H1 (cell line): Measurements from ENCODE around the gene ZNF385B. TPM values are rescaled to one million over a fixed set of nuclear protein-coding genes. Genes with fewer than 3 reads are reported as not detected.

Source experiments
- MAFK ChIP-seq: IDR thresholded peaks from 2 replicates; pipeline ENCODE4 v1.6.1; 2012; ENCODE audit warnings: low read depth, mild to moderate bottlenecking, improper control_type of control experiment, low read length
- RNF2 ChIP-seq: fragments of 200-900, 300-1000 bp; sonication (generic); IDR thresholded peaks from 2 replicates; pipeline ENCODE4 v1.7.1; 2016; ENCODE audit warnings: borderline replicate concordance, low read depth, mild to moderate bottlenecking, antibody characterized with exemption, low read length; ENCODE audit not compliant: poor library complexity, severe bottlenecking; ENCODE audit errors: missing control alignments
- polyA plus RNA-seq, 7 experiments: library from polyadenylated mRNA; depleted of rRNA in 3 of 7; stranded (reverse) in 5 of 7; unstranded in 2 of 7; fragments of >200 nt in 5 of 7; fragments of 200-250 nt in 2 of 7; gene quantifications; 1 replicate in 5 of 7; 2 replicates in 1 of 7; 4 replicates in 1 of 7; pipeline versions ENCODE4 v1.2.1 to v1.2.3, GENCODE V29; 2011 to 2013; ENCODE audit warnings: missing spikeins in 2 of 7, mixed read lengths in 2 of 7
- total RNA-seq: library from RNA; stranded (reverse); fragmentation: NEBNext Ultra II Directional; extraction: Animal tissue kit (Norgen Biotek cat#: 25700); gene quantifications from 2 replicates; pipeline ENCODE4 v1.2.1, GENCODE V29; 2021

The ZNF385B gene
- total and polyA plus RNA-seq, 2 of the 8 experiments (the other 6 are each of a cell fraction or from before 2014, with no cell fraction given), result 1.1 to 3.7 TPM

- TF ChIP-seq MAFK (no peak), RNF2 (no peak)
These were observed 24.0 kb downstream of the ZNF385B start (continued) for GRCh38 chr2:179837408-179837807.
